IMR-90 (cell line): ENCODE measurements around the gene FOXN3. TPM values are rescaled to one million over a fixed set of nuclear protein-coding genes. Genes with fewer than 3 reads are reported as not detected.

ENCODE experiments used
- ATAC-seq: fragments of 200-7000 bp; cut with Tn5 transposase; 2 replicates; pipeline ENCODE4 v1.9.1; 2020; ENCODE audit warnings: low read depth, mild to moderate bottlenecking, moderate library complexity
- BruUV-seq: library from RNA; stranded (reverse); fragments of 400-500 nt; replicated peaks from 2 replicates; lab custom pipeline; 2021; lab: Mats Ljungman, UMichigan
- CTCF ChIA-PET: fragments of 300-600 bp; formaldehyde crosslinking; extraction: SDS; loops from one replicate; lab custom pipeline; 2021; ENCODE audit warnings: antibody characterized with exemption; lab: Yijun Ruan, JAX
- POLR2A ChIA-PET: fragments of 300-600 bp; sonication (Branson Sonifier 250); formaldehyde crosslinking; loops from one replicate; lab custom pipeline; 2022; ENCODE audit warnings: antibody characterized with exemption; ENCODE audit not compliant: unreplicated experiment; lab: Charles Lee
- DNase-seq: peaks from one replicate; pipeline ENCODE4 v3.0.0; 2013
- H2AFZ ChIP-seq: replicated peaks from 2 replicates; pipeline ENCODE3; 2013; ENCODE audit warnings: low read length, mild to moderate bottlenecking; ENCODE audit not compliant: poor library complexity
- H2AK5ac ChIP-seq: 2 replicates; pipeline ENCODE4 v1.6.1; 2013; ENCODE audit warnings: low read depth, low read length, inconsistent platforms
- H2AK9ac ChIP-seq: replicated peaks from 2 replicates; pipeline ENCODE3; 2013; ENCODE audit warnings: mild to moderate bottlenecking, low read depth, low read length, moderate library complexity; ENCODE audit not compliant: poor library complexity
- H2BK120ac ChIP-seq: 2 replicates; pipeline ENCODE4 v1.6.1; 2013; ENCODE audit warnings: low read depth, low read length, inconsistent platforms
- H2BK15ac ChIP-seq: 3 replicates; pipeline ENCODE4 v1.6.1; 2013; ENCODE audit warnings: low read depth, low read length, inconsistent platforms
- H2BK20ac ChIP-seq: 2 replicates; pipeline ENCODE4 v1.6.1; 2013; ENCODE audit warnings: low read depth, mild to moderate bottlenecking, inconsistent platforms, low read length, moderate library complexity
- H2BK5ac ChIP-seq: 2 replicates; pipeline ENCODE4 v1.6.1; 2013; ENCODE audit warnings: mild to moderate bottlenecking, low read depth, low read length, inconsistent platforms; ENCODE audit not compliant: poor library complexity, severe bottlenecking
- H3K14ac ChIP-seq: replicated peaks from 2 replicates; pipeline ENCODE4 v1.6.1; 2013; ENCODE audit warnings: low read depth, low read length, inconsistent platforms
- H3K18ac ChIP-seq: 2 replicates; pipeline ENCODE4 v1.6.1; 2013; ENCODE audit warnings: low read depth, low read length, control low read depth
- H3K23ac ChIP-seq: 2 replicates; pipeline ENCODE4 v1.6.1; 2013; ENCODE audit warnings: low read depth, low read length, inconsistent platforms
- H3K27ac ChIP-seq: 2 replicates; pipeline ENCODE4 v1.5.1; 2013; ENCODE audit warnings: mild to moderate bottlenecking, control low read depth, low read length; ENCODE audit not compliant: insufficient read depth
- H3K27me3 ChIP-seq: 2 replicates; pipeline ENCODE4 v1.6.1; 2013; ENCODE audit warnings: low read length; ENCODE audit not compliant: control insufficient read depth, insufficient read depth
- H3K36me3 ChIP-seq: 2 replicates; pipeline ENCODE4 v1.6.1; 2013; ENCODE audit warnings: low read length, mixed read lengths; ENCODE audit not compliant: control insufficient read depth, insufficient read depth
- H3K4ac ChIP-seq: 2 replicates; pipeline ENCODE4 v1.6.1; 2013; ENCODE audit warnings: low read depth, low read length, inconsistent platforms
- H3K4me1 ChIP-seq: 2 replicates; pipeline ENCODE4 v1.6.1; 2013; ENCODE audit warnings: low read length, mixed read lengths; ENCODE audit not compliant: control insufficient read depth, insufficient read depth
- H3K4me2 ChIP-seq: 2 replicates; pipeline ENCODE4 v1.6.1; 2013; ENCODE audit warnings: low read depth, mild to moderate bottlenecking, control low read depth, low read length, moderate library complexity
- H3K4me3 ChIP-seq: 2 replicates; pipeline ENCODE4 v1.5.1; 2013; ENCODE audit warnings: low read depth, mild to moderate bottlenecking, control low read depth, low read length, moderate library complexity; ENCODE audit not compliant: insufficient read depth
- H3K56ac ChIP-seq: 2 replicates; pipeline ENCODE4 v1.6.1; 2013; ENCODE audit warnings: low read length, inconsistent platforms; ENCODE audit not compliant: insufficient read depth; ENCODE audit errors: extremely low read depth
- H3K79me1 ChIP-seq, 2 experiments: 2 replicates each; pipeline ENCODE4 v1.6.1; 2013; ENCODE audit warnings: low read length in 2 of 2, inconsistent platforms in 1 of 2, low read depth in 1 of 2
- H3K9ac ChIP-seq: 2 replicates; pipeline ENCODE4 v1.6.1; 2013; ENCODE audit warnings: low read depth, low read length, control low read depth
- H3K9me1 ChIP-seq: 2 replicates; pipeline ENCODE4 v1.6.1; 2013; ENCODE audit warnings: low read length, inconsistent platforms; ENCODE audit not compliant: insufficient read depth
- H3K9me3 ChIP-seq: 2 replicates; pipeline ENCODE4 v1.6.1; 2013; ENCODE audit warnings: low read length; ENCODE audit not compliant: control insufficient read depth, insufficient read depth
- H4K20me1 ChIP-seq: 2 replicates; pipeline ENCODE4 v1.6.1; 2013; ENCODE audit warnings: low read length, inconsistent platforms; ENCODE audit not compliant: insufficient read depth
- H4K5ac ChIP-seq: 2 replicates; pipeline ENCODE4 v1.6.1; 2013; ENCODE audit warnings: mild to moderate bottlenecking, low read depth, low read length, control low read depth
- H4K8ac ChIP-seq, 2 experiments: 2 replicates each; pipeline ENCODE4 v1.6.1; 2013; ENCODE audit warnings: low read depth in 2 of 2, low read length in 2 of 2, control low read depth in 1 of 2, inconsistent platforms in 1 of 2
- H4K91ac ChIP-seq: 2 replicates; pipeline ENCODE4 v1.6.1; 2013; ENCODE audit warnings: low read depth, low read length, inconsistent platforms; ENCODE audit not compliant: insufficient read depth
- BHLHE40 ChIP-seq: fragments of 150-350 bp; IDR thresholded peaks from 2 replicates; pipeline ENCODE4 v1.6.1; 2016; ENCODE audit warnings: mild to moderate bottlenecking, low read depth, low read length
- CEBPB ChIP-seq: IDR thresholded peaks from 2 replicates; pipeline ENCODE4 v1.6.1; 2012; ENCODE audit warnings: low read depth, low read length, improper control_type of control experiment
- MAFK ChIP-seq: IDR thresholded peaks from 2 replicates; pipeline ENCODE4 v1.6.1; 2012; ENCODE audit warnings: low read depth, low read length, improper control_type of control experiment
- MXI1 ChIP-seq: IDR thresholded peaks from 2 replicates; pipeline ENCODE4 v1.6.1; 2012; ENCODE audit warnings: low read depth, mild to moderate bottlenecking, low read length, moderate library complexity, borderline replicate concordance
- RAD21 ChIP-seq: IDR thresholded peaks from 2 replicates; pipeline ENCODE4 v1.6.1; 2012; ENCODE audit warnings: low read length, improper control_type of control experiment
- RFX5 ChIP-seq: IDR thresholded peaks from 2 replicates; pipeline ENCODE4 v1.8.0; 2012; ENCODE audit warnings: low read depth, mild to moderate bottlenecking, low read length, moderate library complexity
- SMC3 ChIP-seq: fragments of 150-350 bp; IDR thresholded peaks from 2 replicates; pipeline ENCODE4 v1.6.1; 2016; ENCODE audit warnings: low read depth, mild to moderate bottlenecking, antibody characterized with exemption, low read length, moderate library complexity
- WGBS, 2 experiments: methylation state at CpG; one replicate each; pipeline versions ENCODE4 v1.1.5 to v1.1.7; 2013; ENCODE audit warnings: missing lambda C conversion rate in 2 of 2; ENCODE audit not compliant: insufficient read length in 1 of 2; ENCODE audit errors: extremely low coverage in 2 of 2; 5-methylcytosine and 5-hydroxymethylcytosine counted together
- dilution Hi-C: fragments of 300-500 bp; cut with HindIII; formaldehyde crosslinking; loops from one replicate; pipeline ENCODE4 v1.14.3; 2018; ENCODE audit warnings: low sequenced_read_pairs; ENCODE audit not compliant: unreplicated experiment
- in situ Hi-C: fragments of 300-500 bp; cut with MboI; formaldehyde crosslinking; loops from 3 replicates; pipeline ENCODE4 v1.14.3; 2019; ENCODE audit warnings: low sequenced_read_pairs, inconsistent platforms, mixed read lengths
- intact Hi-C: fragments of 100-400 bp; cut with micrococcal nuclease; formaldehyde crosslinking; loops from 2 replicates; pipeline ENCODE4 v1.10.0; 2022
- polyA plus RNA-seq, 3 experiments: library from polyadenylated mRNA; depleted of rRNA; stranded (reverse); fragments of >200 nt; gene quantifications; 2 replicates each; pipeline ENCODE4 v1.2.3, GENCODE V29; 2012; ENCODE audit warnings: low replicate concordance in 1 of 3
- total RNA-seq: library from RNA; depleted of rRNA; stranded (reverse); fragments of >200 nt; gene quantifications from 2 replicates; pipeline ENCODE4 v1.2.3, GENCODE V29; 2012

FOXN3 gene
- total and polyA plus RNA-seq, 2 of the 4 experiments (the other 2 are of a cell fraction) = 22.6 to 33.7 TPM

GRCh38 chr14:89359477-89360222 lies 57.4 kb downstream of the FOXN3 start:
- Histone ChIP-seq H3K36me3 (no peaks in the 10 kb centered on the region), H4K20me1 (peaks cover 24% of the 10 kb centered on the region), H3K4ac (no peak overlapping the region), H3K23ac (no peak overlapping the region; the same call in 1 of the 2 replicates), H2BK15ac (no peak overlapping the region), H4K91ac (no peak overlapping the region), H2BK5ac (no peak overlapping the region), H3K4me2 (no peak overlapping the region), H2AK5ac (no peak overlapping the region), H3K9me1 (peaks cover 8% of the 10 kb centered on the region), H2AK9ac (no peak overlapping the region), H4K8ac (no peak overlapping the region), H4K5ac (no peak overlapping the region), H2BK20ac (no peak overlapping the region), H3K9me3 (no peaks in the 10 kb centered on the region), H2BK120ac (no peak overlapping the region), H3K27ac (no peak overlapping the region), H3K18ac (no peak overlapping the region), H2AFZ (peak overlapping the region; percentile 46), H3K27me3 (no peaks in the 10 kb centered on the region), H3K14ac (no peak overlapping the region), H3K56ac (no peak overlapping the region), H3K9ac (no peak overlapping the region), H3K4me3 (no peak overlapping the region), H3K4me1 (no peaks in the 10 kb centered on the region; the same call in 1 of the 2 replicates), H3K79me1 (peaks cover 39 to 53% of the 10 kb centered on the region in 2 experiments)
- intact Hi-C loops (no loop called here), dilution Hi-C loops (no loop called here), in situ Hi-C loops (no loop called here)
- POLR2A ChIA-PET = no interaction called here
- CTCF ChIA-PET = no interaction called here
- BruUV-seq = no TSS peak
- TF ChIP-seq MAFK (no peak), RFX5 (no peak), SMC3 (no peak), CEBPB (no peak), BHLHE40 (no peak), RAD21 (no peak), MXI1 (no peak)
- DNase-seq (no peak), ATAC-seq (no peak)
- WGBS, 2 experiments = 79% methylated on average over 4 of the region's 13 CpGs; no CpG with 5 or more reads in 1 of the 2 experiments
